Neural progenitor cell (in vitro differentiated cells): ENCODE measurements around the gene CDH13. TPM values are rescaled to one million over a fixed set of nuclear protein-coding genes. Genes with fewer than 3 reads are reported as not detected.

ENCODE experiments used
- DNase-seq: peaks from one replicate; pipeline ENCODE4 v3.0.0-alpha.2; 2016; ENCODE audit warnings: low spot score
- H2AFZ ChIP-seq: fragments of 200-600 bp; sonication (generic); replicated peaks from 2 replicates; pipeline ENCODE4 v1.6.1; 2016; ENCODE audit warnings: antibody characterized with exemption
- H3F3A ChIP-seq: fragments of 200-600 bp; sonication (generic); 2 replicates; pipeline ENCODE4 v1.6.1; 2016; ENCODE audit warnings: antibody characterized with exemption, low read depth
- H3K27ac ChIP-seq: fragments of 200-600 bp; sonication (generic); 2 replicates; pipeline ENCODE4 v1.5.1; 2016; ENCODE audit warnings: mild to moderate bottlenecking
- H3K27me3 ChIP-seq: fragments of 200-600 bp; sonication (generic); 2 replicates; pipeline ENCODE4 v1.6.1; 2016; ENCODE audit warnings: mild to moderate bottlenecking, moderate library complexity
- H3K36me3 ChIP-seq: fragments of 200-600 bp; sonication (generic); 2 replicates; pipeline ENCODE4 v1.5.1; 2016
- H3K4me1 ChIP-seq: fragments of 200-600 bp; sonication (generic); 2 replicates; pipeline ENCODE4 v1.6.1; 2016; ENCODE audit warnings: mixed run types
- H3K4me2 ChIP-seq: fragments of 200-600 bp; sonication (generic); 2 replicates; pipeline ENCODE4 v1.6.1; 2016
- H3K4me3 ChIP-seq: fragments of 200-600 bp; sonication (generic); 2 replicates; pipeline ENCODE4 v1.5.1; 2016
- H3K79me2 ChIP-seq: fragments of 200-600 bp; sonication (generic); 2 replicates; pipeline ENCODE4 v1.6.1; 2016; ENCODE audit warnings: low read depth
- H3K9ac ChIP-seq: fragments of 200-600 bp; sonication (generic); 2 replicates; pipeline ENCODE4 v1.6.1; 2016
- H3K9me3 ChIP-seq: fragments of 200-600 bp; sonication (generic); 2 replicates; pipeline ENCODE4 v1.5.1; 2016; ENCODE audit warnings: low read depth
- H4K20me1 ChIP-seq: fragments of 200-600 bp; sonication (generic); 2 replicates; pipeline ENCODE4 v1.6.1; 2016; ENCODE audit warnings: low read depth
- H3K27ac Mint-ChIP-seq: 3 replicates; pipeline ENCODE4 v1.8.0; 2021; ENCODE audit warnings: mixed read lengths
- H3K27me3 Mint-ChIP-seq: 2 replicates; pipeline ENCODE4 v1.8.0; 2022; ENCODE audit warnings: low read depth, mild to moderate bottlenecking, inconsistent platforms, moderate library complexity, mixed read lengths; ENCODE audit not compliant: insufficient read depth
- H3K36me3 Mint-ChIP-seq: 3 replicates; pipeline ENCODE4 v1.8.0; 2021; ENCODE audit warnings: mixed read lengths
- H3K4me1 Mint-ChIP-seq: 3 replicates; pipeline ENCODE4 v1.8.0; 2021; ENCODE audit warnings: mixed read lengths
- H3K4me3 Mint-ChIP-seq: 3 replicates; pipeline ENCODE4 v1.8.0; 2021; ENCODE audit warnings: mild to moderate bottlenecking, moderate library complexity, mixed read lengths
- H3K9me3 Mint-ChIP-seq: 3 replicates; pipeline ENCODE4 v1.8.0; 2020; ENCODE audit warnings: mixed read lengths
- EZH2 ChIP-seq: fragments of 200-600 bp; sonication (generic); IDR thresholded peaks from 2 replicates; pipeline ENCODE4 v1.6.1; 2017; ENCODE audit warnings: antibody characterized with exemption, mild to moderate bottlenecking, moderate library complexity
- EZH2phosphoT487 ChIP-seq: fragments of 200-600 bp; sonication (generic); IDR thresholded peaks from 2 replicates; pipeline ENCODE4 v1.6.1; 2017; ENCODE audit warnings: antibody characterized with exemption
- total RNA-seq: library from RNA; depleted of rRNA; stranded (reverse); fragments of >200 nt; gene quantifications from 2 replicates; pipeline ENCODE4 v1.2.3, GENCODE V29; 2015; ENCODE audit warnings: low replicate concordance
- TF ChIP-seq, protein P1 (sequence below): fragments of 200-600 bp; sonication (generic); IDR thresholded peaks from 2 replicates; pipeline ENCODE4 v1.5.1; 2017; ENCODE audit warnings: antibody characterized with exemption, mild to moderate bottlenecking

The CDH13 gene
- total RNA-seq, 1 donor from 2014 or later = 3.0 TPM

DNA sequence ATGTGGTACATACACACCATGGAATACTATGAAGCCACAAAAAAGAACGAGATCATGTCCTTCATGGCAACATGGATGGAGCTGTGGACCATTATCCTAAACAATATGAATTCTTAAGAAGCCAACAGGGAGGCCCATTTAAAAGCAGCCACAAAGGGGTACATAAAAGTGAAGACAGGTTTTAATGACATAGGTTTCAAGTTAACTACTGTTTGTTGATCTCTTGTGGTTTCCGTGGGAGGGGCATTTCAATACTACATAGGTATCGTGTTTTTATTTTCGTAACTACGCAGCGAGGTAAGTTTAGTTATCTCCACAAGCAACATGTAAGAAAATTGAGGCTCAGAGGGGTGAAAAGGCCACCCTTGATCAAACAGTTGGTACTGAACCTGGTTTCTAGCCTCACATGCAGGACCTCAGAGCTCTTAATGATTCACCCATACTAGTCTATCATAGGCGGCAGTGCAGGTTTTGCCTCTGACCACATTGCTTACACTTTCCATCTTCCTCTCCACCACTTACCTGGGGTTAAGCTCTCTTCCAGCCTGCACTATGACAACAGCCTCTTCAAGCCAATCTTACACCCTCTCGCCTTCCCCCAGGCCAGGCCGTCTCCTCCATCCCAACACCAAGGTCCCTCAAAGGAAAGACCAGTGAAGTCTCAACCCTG is 646.9 kb downstream of the CDH13 start:
- Mint-ChIP-seq H3K36me3 (no peaks in the 10 kb centered on the region), H3K27ac (no peak overlapping the region), H3K27me3 (no peaks in the 10 kb centered on the region), H3K4me3 (no peak overlapping the region), H3K9me3 (no peaks in the 10 kb centered on the region), H3K4me1 (peaks cover 6% of the 10 kb centered on the region)
- Histone ChIP-seq H3K4me2 (no peak overlapping the region), H3K27me3 (no peaks in the 10 kb centered on the region), H3K27ac (no peak overlapping the region), H3K9me3 (no peaks in the 10 kb centered on the region), H3K36me3 (no peaks in the 10 kb centered on the region), H3F3A (no peaks in the 10 kb centered on the region), H3K79me2 (no peaks in the 10 kb centered on the region), H4K20me1 (no peaks in the 10 kb centered on the region), H3K9ac (no peak overlapping the region), H3K4me1 (peaks cover 2% of the 10 kb centered on the region), H2AFZ (no peak overlapping the region), H3K4me3 (no peak overlapping the region)
- TF ChIP-seq, protein P1, sequence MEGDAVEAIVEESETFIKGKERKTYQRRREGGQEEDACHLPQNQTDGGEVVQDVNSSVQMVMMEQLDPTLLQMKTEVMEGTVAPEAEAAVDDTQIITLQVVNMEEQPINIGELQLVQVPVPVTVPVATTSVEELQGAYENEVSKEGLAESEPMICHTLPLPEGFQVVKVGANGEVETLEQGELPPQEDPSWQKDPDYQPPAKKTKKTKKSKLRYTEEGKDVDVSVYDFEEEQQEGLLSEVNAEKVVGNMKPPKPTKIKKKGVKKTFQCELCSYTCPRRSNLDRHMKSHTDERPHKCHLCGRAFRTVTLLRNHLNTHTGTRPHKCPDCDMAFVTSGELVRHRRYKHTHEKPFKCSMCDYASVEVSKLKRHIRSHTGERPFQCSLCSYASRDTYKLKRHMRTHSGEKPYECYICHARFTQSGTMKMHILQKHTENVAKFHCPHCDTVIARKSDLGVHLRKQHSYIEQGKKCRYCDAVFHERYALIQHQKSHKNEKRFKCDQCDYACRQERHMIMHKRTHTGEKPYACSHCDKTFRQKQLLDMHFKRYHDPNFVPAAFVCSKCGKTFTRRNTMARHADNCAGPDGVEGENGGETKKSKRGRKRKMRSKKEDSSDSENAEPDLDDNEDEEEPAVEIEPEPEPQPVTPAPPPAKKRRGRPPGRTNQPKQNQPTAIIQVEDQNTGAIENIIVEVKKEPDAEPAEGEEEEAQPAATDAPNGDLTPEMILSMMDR = no peak
- DNase-seq = no peak

GRCh38 chr16:83279251-83279650 is 652.5 kb downstream of the CDH13 start:
- no peaks in the 10 kb centered on the region for H3K27me3 Mint-ChIP-seq
- Histone ChIP-seq H3F3A (no peaks in the 10 kb centered on the region), H3K36me3 (no peaks in the 10 kb centered on the region), H3K27ac (no peak overlapping the region), H3K27me3 (no peaks in the 10 kb centered on the region), H3K4me2 (no peak overlapping the region), H4K20me1 (no peaks in the 10 kb centered on the region), H3K4me1 (peaks cover 2% of the 10 kb centered on the region), H3K9me3 (no peaks in the 10 kb centered on the region), H3K4me3 (no peak overlapping the region), H3K79me2 (no peaks in the 10 kb centered on the region), H3K9ac (no peak overlapping the region), H2AFZ (no peak overlapping the region)
- no peak overlapping the region for H3K27ac Mint-ChIP-seq
- peaks cover 12% of the 10 kb centered on the region for H3K4me1 Mint-ChIP-seq
- TF ChIP-seq EZH2phosphoT487 = no peak
- TF ChIP-seq, protein P1 = no peak
- TF ChIP-seq EZH2 = no peak
- no peak for DNase-seq
- no peaks in the 10 kb centered on the region for H3K9me3 Mint-ChIP-seq
- H3K36me3 Mint-ChIP-seq = no peaks in the 10 kb centered on the region
- no peak overlapping the region for H3K4me3 Mint-ChIP-seq

DNA sequence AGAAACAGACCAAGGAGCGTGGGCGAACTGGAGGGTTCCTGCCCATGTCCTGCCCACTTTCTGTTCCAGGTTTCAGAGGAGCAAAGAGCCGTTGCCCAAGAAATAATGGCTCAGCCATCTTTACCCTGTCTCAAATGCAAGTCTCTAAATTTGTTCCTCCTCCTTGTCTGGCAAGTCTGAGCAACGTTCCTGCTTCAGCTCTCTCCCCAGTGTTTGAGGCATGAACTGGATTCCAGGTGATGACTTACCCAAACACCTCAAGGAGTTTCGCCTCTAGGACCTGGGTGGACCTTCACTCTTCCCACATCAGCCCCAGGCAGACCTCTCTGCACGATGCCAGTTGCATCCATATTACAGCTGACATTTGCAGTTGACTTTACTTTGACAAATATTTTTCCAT is 659.2 kb downstream of the CDH13 start:
- no peak overlapping the region for H3K4me3 Mint-ChIP-seq
- TF ChIP-seq EZH2 = no peak
- TF ChIP-seq, protein P1 = no peak
- no peak for TF ChIP-seq EZH2phosphoT487
- H3K9me3 ChIP-seq = no peaks in the 10 kb centered on the region

More for the DNA sequence above, 659.2 kb downstream of the CDH13 start:
- Mint-ChIP-seq H3K27ac (no peak overlapping the region), H3K27me3 (no peaks in the 10 kb centered on the region), H3K4me1 (no peaks in the 10 kb centered on the region), H3K36me3 (no peaks in the 10 kb centered on the region), H3K9me3 (no peaks in the 10 kb centered on the region)
- Histone ChIP-seq H3K36me3 (no peaks in the 10 kb centered on the region), H3K4me1 (no peaks in the 10 kb centered on the region), H2AFZ (no peak overlapping the region), H3K79me2 (no peaks in the 10 kb centered on the region), H3K27ac (no peak overlapping the region), H3K27me3 (no peaks in the 10 kb centered on the region), H3K4me3 (no peak overlapping the region), H3K4me2 (no peak overlapping the region), H4K20me1 (no peaks in the 10 kb centered on the region), H3K9ac (no peak overlapping the region), H3F3A (no peaks in the 10 kb centered on the region)
- DNase-seq = no peak
